DOHH2 (cell line): ENCODE results near the gene SH2B2.

ENCODE experiments used
- CTCF ChIP-seq: fragments of 200-600 bp; sonication (generic); IDR thresholded peaks from one replicate; pipeline ENCODE4 v1.5.1; 2014; ENCODE audit warnings: antibody characterized with exemption, mild to moderate bottlenecking, low read depth, low read length; ENCODE audit not compliant: poor library complexity, severe bottlenecking
- EZH2phosphoT487 ChIP-seq: fragments of 200-600 bp; sonication (generic); IDR thresholded peaks from 2 replicates; pipeline ENCODE4 v1.6.1; 2017; ENCODE audit warnings: borderline replicate concordance, mild to moderate bottlenecking, antibody characterized with exemption, low read length, moderate library complexity, mixed read lengths

- TF ChIP-seq CTCF (no peak), EZH2phosphoT487 (no peak)
Observed at GRCh38 chr7:102323914-102324195, 37.2 kb downstream of the SH2B2 start.
